Skin epidermis (tissue), 12 donors: ENCODE measurements around the gene CYRIA.
A peak's percentile ranks its signal among the peaks of the same experiment; 100 is the strongest.

Experiments
- H3K27ac ChIP-seq, 21 experiments: fragments of 200-600 bp; sonication (generic) in 11 of 21; one replicate each; pipeline ENCODE4 v1.5.0; 2020; ENCODE audit warnings: mild to moderate bottlenecking in 3 of 21, inconsistent platforms in 2 of 21, moderate library complexity in 2 of 21
- H3K4me3 ChIP-seq, 7 experiments: fragments of 200-600 bp; sonication (generic) in 2 of 7; one replicate each; pipeline ENCODE4 v1.5.0; 2020; ENCODE audit warnings: inconsistent platforms in 2 of 7, mild to moderate bottlenecking in 2 of 7, moderate library complexity in 1 of 7

Gene CYRIA

DNA sequence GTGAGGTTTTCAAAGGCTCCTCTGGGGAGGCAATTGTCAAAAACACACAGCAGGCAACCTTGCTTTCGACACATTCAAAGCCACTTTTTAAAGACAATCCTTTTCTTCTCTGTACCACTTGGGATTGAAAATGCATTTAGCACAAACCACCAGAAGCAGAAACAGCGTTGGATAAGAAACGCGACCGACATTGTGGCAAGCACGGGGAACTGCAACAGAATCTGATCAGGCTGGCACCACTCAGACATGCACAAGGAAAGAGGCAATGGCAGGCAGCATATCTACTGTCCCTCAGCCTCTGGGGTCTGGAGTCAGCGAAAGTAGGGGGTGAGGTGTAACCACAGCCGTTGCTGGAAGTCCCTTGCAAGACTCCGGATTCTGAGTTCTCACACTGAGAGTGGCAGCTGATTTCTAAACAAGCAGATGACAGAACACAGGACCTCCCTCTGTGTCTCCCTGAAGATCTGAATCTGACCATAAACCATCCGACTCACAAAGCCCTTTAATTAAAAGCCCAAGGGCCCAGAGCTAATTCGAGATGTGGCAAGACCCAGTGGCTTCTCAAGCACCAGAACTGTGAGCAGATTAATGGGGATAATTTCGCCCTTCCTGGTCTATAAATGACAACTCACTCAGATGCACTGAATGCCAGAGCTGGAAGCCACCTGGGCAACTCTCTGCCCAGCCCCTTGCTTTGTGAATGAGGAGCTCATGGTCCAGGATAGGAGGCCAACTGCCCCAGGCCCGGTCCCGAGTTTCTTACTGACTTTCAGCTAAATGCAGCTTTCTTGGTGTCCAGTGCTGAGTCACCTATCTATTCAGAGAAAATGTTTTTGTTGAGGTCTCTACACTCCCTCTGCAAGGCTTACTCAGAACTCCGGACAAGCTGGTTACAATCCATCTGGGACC, 29.6 kb downstream of the CYRIA start:
- peak overlapping the region in 7 of 21 experiments; percentile 1 to 71 (median 24) for H3K27ac ChIP-seq
- H3K4me3 ChIP-seq, result no peak overlapping the region

- peak overlapping the region in 2 of 21 experiments; percentile 13 to 43 for H3K27ac ChIP-seq
- H3K4me3 ChIP-seq, result no peak overlapping the region
Observed at GRCh38 chr2:16633621-16634430, 31.8 kb downstream of the CYRIA start.

DNA sequence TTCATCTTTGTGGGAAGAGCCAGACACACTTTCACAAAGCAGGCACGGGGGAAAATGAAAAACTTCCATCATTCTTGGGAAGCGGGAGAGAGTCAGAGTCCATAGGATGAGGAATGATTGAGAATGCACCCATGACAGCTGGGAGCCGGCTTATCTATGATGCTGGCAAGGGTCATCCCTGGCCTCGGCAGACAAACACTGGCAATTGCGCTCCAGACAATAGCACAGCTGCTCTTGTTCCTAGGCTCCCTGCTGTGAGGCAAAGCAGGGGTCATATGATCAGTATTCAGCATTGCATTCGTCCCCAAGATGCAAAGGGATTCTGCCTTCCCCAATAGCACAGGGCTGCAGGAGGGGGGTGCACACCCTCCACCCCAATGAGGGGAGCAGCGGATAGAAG, 33.0 kb downstream of the CYRIA start:
- Histone ChIP-seq H3K27ac (no peak overlapping the region), H3K4me3 (no peak overlapping the region)

DNA sequence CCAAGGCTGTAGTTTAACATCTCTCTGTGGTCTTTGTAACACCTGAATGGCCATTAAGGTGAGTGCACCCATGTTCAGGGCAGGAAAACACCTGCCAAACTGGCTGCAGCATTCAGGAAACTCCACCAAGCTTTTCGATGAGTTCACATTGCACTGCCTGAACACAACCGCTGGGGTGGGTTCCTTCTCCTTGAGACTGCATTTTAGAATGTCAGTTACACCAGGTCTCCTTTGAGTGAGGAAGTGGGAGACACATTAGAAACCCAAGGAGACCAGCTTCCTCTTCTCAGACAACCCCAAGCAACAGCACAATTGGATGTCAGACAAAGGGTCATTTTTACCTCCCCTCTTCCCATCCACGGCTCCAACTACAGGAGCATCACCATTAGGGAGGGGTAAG, 35.2 kb downstream of the CYRIA start:
- Histone ChIP-seq H3K27ac (no peak overlapping the region), H3K4me3 (no peak overlapping the region)

DNA sequence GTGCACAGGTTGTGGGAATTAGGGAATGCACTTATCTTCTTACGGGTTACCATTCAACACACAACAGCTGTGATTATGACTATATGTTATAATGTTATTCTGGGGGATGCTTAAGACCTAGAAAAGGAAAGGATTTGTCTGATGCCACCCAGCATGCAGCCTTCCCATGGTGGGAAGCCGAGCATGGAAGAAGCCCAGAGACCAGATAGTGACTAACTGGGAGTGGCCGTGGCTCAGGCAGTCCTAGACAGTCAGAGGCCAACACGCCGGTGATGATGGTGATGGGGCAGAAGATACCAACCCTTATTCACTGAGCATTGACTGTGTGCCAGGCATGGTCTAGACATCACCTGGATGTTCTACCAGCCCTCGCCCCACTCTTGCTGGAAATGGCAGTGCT, 35.9 kb downstream of the CYRIA start:
- H3K27ac ChIP-seq, result no peak overlapping the region
- H3K4me3 ChIP-seq, result no peak overlapping the region

- H3K27ac ChIP-seq, result peak overlapping the region in 3 of 21 experiments; percentile 16 to 47 (median 31)
- H3K4me3 ChIP-seq, result no peak overlapping the region
Observed at GRCh38 chr2:16629044-16629443, 36.6 kb downstream of the CYRIA start.

GRCh38 chr2:16628314-16628713, 37.3 kb downstream of the CYRIA start:
- H3K27ac ChIP-seq, result peak overlapping the region in 3 of 21 experiments; percentile 16 to 47 (median 17)
- no peak overlapping the region for H3K4me3 ChIP-seq

- peak overlapping the region in 16 of 21 experiments; percentile 12 to 86 (median 58) for H3K27ac ChIP-seq
- no peak overlapping the region for H3K4me3 ChIP-seq
Observed at GRCh38 chr2:16626997-16627605, 38.5 kb downstream of the CYRIA start.

DNA sequence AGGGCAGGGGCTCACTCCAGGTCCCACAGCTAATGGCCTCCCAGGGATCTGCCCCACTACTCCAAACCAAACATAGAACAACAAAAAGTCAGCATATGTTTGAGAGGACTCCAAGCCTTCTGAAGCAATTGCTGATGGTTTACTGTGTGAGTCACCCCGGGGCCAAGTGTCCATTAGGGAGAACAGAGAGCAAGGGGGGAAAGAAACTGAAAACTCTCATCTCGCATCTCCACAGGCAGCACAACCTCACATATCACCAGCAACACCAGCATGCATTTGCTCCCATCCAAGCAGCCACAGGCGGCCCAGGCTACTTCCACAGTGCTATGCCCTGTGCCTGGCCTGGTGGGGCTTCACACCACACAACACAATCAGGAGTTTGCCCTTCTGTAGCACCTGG, 39.1 kb downstream of the CYRIA start:
- H3K27ac ChIP-seq, result peak overlapping the region in 18 of 21 experiments; percentile 3 to 86 (median 63)
- no peak overlapping the region for H3K4me3 ChIP-seq

DNA sequence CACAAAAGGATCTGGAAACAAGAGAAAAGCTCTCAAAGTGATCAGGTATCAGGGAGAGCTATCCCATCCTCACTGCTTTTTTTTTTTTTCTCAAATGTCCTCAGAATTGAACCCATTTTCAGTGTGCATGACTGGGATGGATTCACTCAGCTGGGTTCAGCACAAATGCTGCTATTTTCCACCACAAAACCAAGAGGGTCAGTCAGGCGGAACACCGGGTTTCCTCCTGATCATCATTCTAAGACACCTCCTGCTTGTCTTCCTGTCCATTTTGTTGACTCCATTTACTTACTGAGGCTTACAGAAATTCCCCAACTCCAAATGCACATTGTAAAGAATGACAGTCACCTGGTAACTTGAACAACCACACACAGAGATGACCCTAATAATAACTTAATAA, 39.9 kb downstream of the CYRIA start:
- peak overlapping the region in 17 of 21 experiments; percentile 2 to 86 (median 63) for H3K27ac ChIP-seq
- H3K4me3 ChIP-seq, result no peak overlapping the region

GRCh38 chr2:16625201-16625729, 40.4 kb downstream of the CYRIA start:
- Histone ChIP-seq H3K4me3 (no peak overlapping the region), H3K27ac (peak overlapping the region in 18 of 21 experiments; percentile 3 to 86 (median 62))

DNA sequence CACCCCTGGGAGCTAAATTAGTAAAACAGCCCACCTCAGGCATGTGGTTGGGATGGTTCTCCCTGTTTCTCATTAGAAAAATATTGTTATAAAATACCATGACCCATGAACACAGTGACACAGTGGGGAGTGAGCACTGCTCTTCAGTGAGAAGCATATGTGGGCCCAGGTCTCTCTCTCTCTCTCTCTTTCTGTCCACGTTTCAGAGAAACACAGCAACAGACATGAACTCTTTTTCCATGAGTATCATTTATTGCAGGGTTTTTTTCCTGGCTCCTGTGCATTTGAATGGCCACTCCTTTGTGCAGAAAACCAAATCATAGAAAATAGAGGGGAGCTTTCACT, 41.2 kb downstream of the CYRIA start:
- Histone ChIP-seq H3K27ac (peak overlapping the region in 16 of 21 experiments; percentile 2 to 86 (median 42)), H3K4me3 (no peak overlapping the region)

DNA sequence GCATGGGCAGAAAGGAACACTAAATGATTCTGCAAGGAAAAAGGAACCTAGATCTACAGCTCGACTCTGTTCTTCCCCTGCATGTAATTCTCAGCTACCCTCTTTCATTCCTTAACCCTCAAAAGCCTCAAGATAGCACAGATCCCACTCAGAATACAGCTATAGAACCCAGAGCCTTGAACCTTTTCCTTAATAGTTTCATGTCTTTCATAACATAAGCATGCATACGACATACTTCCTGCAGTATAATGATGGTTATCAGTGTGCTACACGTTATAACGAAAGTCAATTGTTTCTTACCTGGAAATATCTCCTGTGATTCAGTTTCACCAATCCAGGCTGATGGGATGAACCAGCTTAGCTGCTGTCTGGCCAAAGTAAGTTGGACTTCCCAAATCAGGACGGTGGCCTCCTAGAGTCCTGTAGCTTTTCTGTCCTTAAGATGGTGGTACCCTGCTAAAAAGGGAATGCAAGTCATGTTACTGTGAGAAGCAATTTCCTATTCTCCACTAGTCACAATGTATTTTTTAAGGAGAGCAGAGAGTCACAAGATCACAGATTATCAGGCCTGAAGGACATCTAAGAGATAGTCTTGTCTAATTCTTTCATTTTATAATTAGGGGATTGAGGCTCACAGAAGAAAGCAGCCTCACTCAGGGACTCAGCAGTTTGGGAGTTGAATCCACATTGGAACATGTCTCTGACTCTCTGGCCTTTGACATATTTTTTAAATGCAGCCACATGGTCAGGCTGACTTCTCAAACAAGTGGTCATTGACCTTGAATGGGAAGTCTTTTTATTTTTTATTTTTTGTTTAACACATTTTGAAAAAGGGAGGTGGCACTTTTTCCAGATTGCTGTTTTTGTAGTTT, 41.8 kb downstream of the CYRIA start:
- peak overlapping the region in 16 of 21 experiments; percentile 2 to 86 (median 53) for H3K27ac ChIP-seq
- no peak overlapping the region for H3K4me3 ChIP-seq

GRCh38 chr2:16623031-16623430, 42.6 kb downstream of the CYRIA start:
- Histone ChIP-seq H3K4me3 (no peak overlapping the region), H3K27ac (peak overlapping the region in 8 of 21 experiments; percentile 14 to 86 (median 57))

- peak overlapping the region in 15 of 21 experiments; percentile 6 to 86 (median 52) for H3K27ac ChIP-seq
- no peak overlapping the region for H3K4me3 ChIP-seq
Observed at GRCh38 chr2:16622399-16622968, 43.1 kb downstream of the CYRIA start.

DNA sequence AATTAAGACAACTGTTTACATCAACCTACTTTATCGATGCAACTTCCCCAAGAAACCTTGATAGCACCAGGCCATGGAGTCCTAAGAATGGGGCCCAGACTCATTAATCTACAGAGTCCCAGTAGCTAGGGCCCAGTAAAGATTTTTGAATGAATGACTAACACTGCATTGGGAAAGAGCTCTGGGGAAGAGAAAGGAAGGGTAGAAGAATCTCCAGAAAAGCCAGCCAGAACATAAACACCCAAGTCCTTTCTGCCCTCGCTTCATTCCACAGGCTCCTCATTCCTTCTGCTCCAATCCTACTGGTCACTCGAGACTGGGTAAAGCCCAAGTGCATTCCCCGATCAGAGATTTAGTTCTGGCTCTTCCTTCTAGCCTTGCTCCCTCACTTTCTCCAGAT, 44.3 kb downstream of the CYRIA start:
- H3K27ac ChIP-seq, result peak overlapping the region in 5 of 21 experiments; percentile 6 to 86 (median 63)
- no peak overlapping the region for H3K4me3 ChIP-seq

DNA sequence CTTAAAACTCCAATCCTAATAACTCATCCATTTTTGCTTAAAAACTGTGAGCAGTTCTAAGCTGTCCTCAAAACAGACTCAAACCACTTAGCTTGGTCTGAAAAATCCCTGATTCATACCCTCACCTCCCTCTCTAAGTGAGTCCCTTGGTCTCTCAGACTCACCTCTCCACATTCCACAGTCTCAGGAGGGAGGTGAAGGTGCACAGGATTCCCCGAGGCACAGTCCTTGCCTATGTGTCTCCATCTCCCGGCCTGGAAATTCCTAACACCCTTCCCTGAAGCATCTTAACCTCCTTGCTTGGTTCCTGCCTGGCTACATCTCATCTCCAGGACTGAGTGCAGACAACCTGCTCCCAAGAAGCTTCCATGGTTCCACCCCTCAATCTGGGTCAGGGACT, 45.0 kb downstream of the CYRIA start:
- peak overlapping the region in 1 of 21 experiments; percentile 6 for H3K27ac ChIP-seq
- no peak overlapping the region for H3K4me3 ChIP-seq

GRCh38 chr2:16619576-16620245, 45.9 kb downstream of the CYRIA start:
- no peak overlapping the region for H3K27ac ChIP-seq
- H3K4me3 ChIP-seq, result no peak overlapping the region
